Esophagus squamous epithelium (tissue), 5 donors: ENCODE measurements around the gene NOM1. TPM values are rescaled to one million over a fixed set of nuclear protein-coding genes. Genes with fewer than 3 reads are reported as not detected.
"Not testable (repeated sequence)": the region's sequence is repeated elsewhere in the genome, so short reads cannot be mapped to it uniquely, and the experiment has no call there.

Source experiments
- DNase-seq: peaks from one replicate; lab custom pipeline; 2025; lab: John Stamatoyannopoulos, UW
- H3K27ac ChIP-seq, 4 donors: fragments of 200-600 bp; sonication (generic); one replicate each; pipeline ENCODE4 v1.5.1; 2016 to 2019; ENCODE audit warnings: mild to moderate bottlenecking in 1 of 4
- H3K27me3 ChIP-seq, 4 donors: fragments of 200-600 bp; sonication (generic); 1 replicate in 3 of 4; 2 replicates in 1 of 4; pipeline versions ENCODE4 v1.5.1 to v1.6.0; 2017 to 2021; ENCODE audit warnings: antibody characterized with exemption in 1 of 4
- H3K36me3 ChIP-seq, 3 donors: fragments of 200-600 bp; sonication (generic); one replicate each; pipeline ENCODE4 v1.5.1; 2016 to 2019
- H3K4me1 ChIP-seq, 3 donors: fragments of 200-600 bp; sonication (generic); one replicate each; pipeline ENCODE4 v1.5.1; 2017 to 2019
- H3K4me3 ChIP-seq, 4 donors: fragments of 200-600 bp; sonication (generic); 1 replicate in 3 of 4; 2 replicates in 1 of 4; pipeline ENCODE4 v1.5.1; 2016 to 2019; ENCODE audit warnings: mild to moderate bottlenecking in 2 of 4, moderate library complexity in 1 of 4
- H3K9me3 ChIP-seq, 3 donors: fragments of 200-600 bp; sonication (generic); one replicate each; pipeline ENCODE4 v1.5.1; 2016 to 2019
- CTCF ChIP-seq, 6 experiments: fragments of 450-650 bp in 4 of 6; fragments of 200-600 bp in 2 of 6; sonication (generic) in 2 of 6; IDR thresholded peaks; one replicate each; pipeline ENCODE4 v1.5.1; 2016 to 2019; ENCODE audit warnings: antibody characterized with exemption in 6 of 6, mild to moderate bottlenecking in 4 of 6, moderate library complexity in 4 of 6
- POLR2A ChIP-seq, 4 donors: fragments of 450-650 bp; IDR thresholded peaks; one replicate each; pipeline ENCODE4 v1.6.1; 2017; ENCODE audit warnings: antibody characterized with exemption in 4 of 4, mild to moderate bottlenecking in 4 of 4, moderate library complexity in 3 of 4
- WGBS, 2 donors: methylation state at CpG; one replicate each; pipeline ENCODE4 v1.1.5; 2018; 5-methylcytosine and 5-hydroxymethylcytosine counted together
- intact Hi-C: fragments of 100-400 bp; cut with DNase I; formaldehyde crosslinking; loops from one replicate; pipeline ENCODE4 v1.15.0; 2022
- total RNA-seq, 4 donors: library from RNA; depleted of rRNA; stranded (reverse); fragments of >200 nt; gene quantifications; one replicate each; pipeline ENCODE4 v1.1.0, GENCODE V29; 2016
- donor health status: DM: yes; HTN: yes; CAD: no.

NOM1 gene
- total RNA-seq, 4 donors from 2014 or later, result 4.6 to 26.9 (median 17.8) TPM

DNA sequence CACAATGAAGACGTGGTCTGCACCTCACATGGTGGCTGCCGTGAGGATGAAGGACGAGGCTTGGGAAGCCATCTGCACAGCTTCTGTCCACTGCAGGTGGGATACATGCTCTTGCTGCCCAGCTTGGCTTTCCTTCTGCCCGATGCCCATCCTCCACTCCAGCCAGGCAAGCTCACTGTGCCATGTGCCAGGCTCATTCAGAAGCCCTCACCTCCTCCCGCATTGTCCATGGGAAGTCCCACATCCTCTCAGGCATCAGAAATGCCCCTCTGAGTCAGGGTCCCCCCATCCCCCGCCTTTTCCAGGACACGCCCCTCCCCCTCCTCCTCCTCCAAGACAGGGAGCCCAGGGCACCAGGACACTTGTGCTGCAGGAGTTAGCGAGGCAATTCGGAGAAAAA is 4.6 kb upstream of the NOM1 start:
- TF ChIP-seq POLR2A (IDR thresholded peaks at IDR 0.05), result no peak
- peaks cover 0 to 16% (median 6%) of the 10 kb centered on the region in 3 donors for H3K4me1 ChIP-seq
- WGBS, 2 donors, result 65 to 66% methylated on average over 8 to 9 of the region's 9 CpGs
- H3K36me3 ChIP-seq, result no peaks in the 10 kb centered on the region
- no peak for DNase-seq
- no peak overlapping the region for H3K4me3 ChIP-seq
- no peaks in the 10 kb centered on the region for H3K9me3 ChIP-seq
- peaks cover 0 to 33% (median 0%) of the 10 kb centered on the region in 4 donors for H3K27me3 ChIP-seq
- intact Hi-C loops, result no loop called here
- no peak overlapping the region for H3K27ac ChIP-seq

DNA sequence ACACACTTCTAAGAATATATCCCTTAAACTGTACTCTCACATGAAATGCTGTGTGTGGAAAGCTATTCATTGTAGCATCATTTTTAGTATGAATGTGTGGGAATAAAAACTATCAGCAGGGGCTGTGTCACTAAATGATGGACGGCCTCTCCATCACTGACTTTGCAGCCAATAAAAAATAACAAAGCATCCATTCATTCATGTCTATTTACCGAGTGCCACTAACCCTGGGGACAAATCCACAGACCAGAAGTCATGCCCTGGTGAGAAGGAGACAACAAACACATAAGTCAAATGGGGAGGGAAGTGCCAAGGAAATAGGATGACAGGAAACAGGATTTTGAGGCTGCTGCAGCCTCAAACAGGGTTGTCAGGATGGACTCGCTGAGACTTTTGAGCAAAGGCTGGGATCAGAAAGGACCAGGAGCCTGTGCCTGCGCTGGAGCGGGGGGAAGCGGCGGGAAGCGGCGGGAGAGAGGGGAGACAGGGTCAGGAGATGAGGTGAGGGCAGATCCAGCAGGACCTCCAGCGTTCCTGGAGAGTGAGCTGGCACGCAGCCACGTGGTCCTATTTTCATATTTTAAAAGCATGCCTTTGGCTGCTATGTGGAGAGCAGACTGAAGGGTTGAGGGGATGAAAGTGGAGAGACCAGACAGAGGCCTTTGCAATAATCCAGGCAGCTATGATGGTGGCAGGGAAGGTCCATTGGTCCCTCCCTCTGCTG is 2.2 kb upstream of the NOM1 start:
- Histone ChIP-seq H3K4me3 (no peak overlapping the region), H3K4me1 (peaks cover 17 to 40% (median 22%) of the 10 kb centered on the region in 3 donors), H3K9me3 (no peaks in the 10 kb centered on the region), H3K27ac (no peak overlapping the region), H3K36me3 (peaks cover 0 to 6% (median under 1%) of the 10 kb centered on the region in 3 donors), H3K27me3 (peaks cover 0 to 30% (median 0%) of the 10 kb centered on the region in 4 donors)
- no peak for DNase-seq
- TF ChIP-seq CTCF (IDR thresholded peaks at IDR 0.05), result no peak
- no peak for TF ChIP-seq POLR2A (IDR thresholded peaks at IDR 0.05)
- 52 to 73% methylated on average over 10 to 12 of the region's 12 CpGs for WGBS, 2 donors
- intact Hi-C loops, result no loop called here

- peak overlapping the region in 2 of 4 donors; percentile 63 to 69 for H3K27ac ChIP-seq
- TF ChIP-seq CTCF (IDR thresholded peaks at IDR 0.05) (no peak), POLR2A (IDR thresholded peaks at IDR 0.05) (no peak)
- WGBS, 2 donors, result 83 to 86% methylated on average over 12 of the region's 12 CpGs
- H3K4me1 ChIP-seq, result peaks cover 17 to 40% (median 22%) of the 10 kb centered on the region in 3 donors
- DNase-seq, result no peak
- H3K27me3 ChIP-seq, result peaks cover 0 to 19% (median 0%) of the 10 kb centered on the region in 4 donors
- peak overlapping the region in 3 of 4 donors; percentile 78 to 99 (median 83) for H3K4me3 ChIP-seq
- intact Hi-C loops, result no loop called here
- no peaks in the 10 kb centered on the region for H3K9me3 ChIP-seq
- peaks cover 0 to 17% (median 8%) of the 10 kb centered on the region in 3 donors for H3K36me3 ChIP-seq
Measured at GRCh38 chr7:156948361-156948760, 1.2 kb upstream of the NOM1 start.

DNA sequence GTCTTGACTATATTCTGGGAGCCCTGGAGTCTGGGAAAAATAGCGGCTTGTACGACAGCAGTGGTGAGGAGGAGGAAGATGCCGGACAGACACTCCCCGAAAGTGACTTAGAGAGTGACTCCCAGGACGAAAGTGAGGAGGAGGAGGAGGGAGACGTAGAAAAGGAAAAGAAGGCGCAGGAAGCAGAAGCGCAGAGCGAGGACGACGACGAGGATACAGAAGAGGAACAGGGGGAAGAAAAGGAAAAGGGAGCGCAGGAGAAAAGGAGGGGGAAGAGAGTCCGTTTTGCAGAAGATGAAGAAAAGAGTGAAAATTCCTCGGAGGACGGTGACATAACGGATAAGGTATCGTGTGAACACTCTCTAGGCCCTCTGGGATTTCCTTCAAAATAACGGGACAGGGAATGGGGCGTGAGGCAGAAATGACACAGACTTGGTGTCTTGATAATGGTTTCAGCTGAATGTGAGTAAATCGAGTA is 908 bp downstream of the NOM1 start:
- peak overlapping the region; percentile 78 to 99 (median 90) for H3K4me3 ChIP-seq
- TF ChIP-seq POLR2A (IDR thresholded peaks at IDR 0.05), result no peak
- TF ChIP-seq CTCF (IDR thresholded peaks at IDR 0.05), result no peak
- 1 to 2% methylated on average over 21 of the region's 21 CpGs for WGBS, 2 donors

DNA sequence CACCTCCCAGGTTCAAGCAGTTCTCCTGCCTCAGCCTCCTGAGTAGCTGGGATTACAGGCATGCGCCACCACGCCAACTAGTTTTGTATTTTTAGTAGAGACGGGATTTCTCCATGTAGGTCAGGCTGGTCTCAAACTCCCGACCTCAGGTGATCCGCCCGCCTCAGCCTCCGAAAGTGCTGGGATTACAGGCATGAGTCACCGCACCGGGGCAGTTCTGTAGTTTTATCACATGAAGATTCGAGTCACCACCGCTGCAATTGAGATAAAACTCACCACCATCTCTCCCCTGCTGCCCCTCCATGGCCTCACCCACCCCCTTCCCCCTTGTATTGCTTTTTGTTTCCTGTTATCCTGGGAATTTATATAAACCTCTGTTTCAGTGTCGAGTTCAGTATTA is 3.7 kb downstream of the NOM1 start:
- not testable (repeated sequence) for H3K4me3 ChIP-seq, H3K9me3 ChIP-seq, H3K27ac ChIP-seq, DNase-seq, H3K27me3 ChIP-seq
- Histone ChIP-seq H3K36me3 (peaks cover 22 to 65% (median 26%) of the 10 kb centered on the region in 3 donors), H3K4me1 (peaks cover 17 to 35% (median 22%) of the 10 kb centered on the region in 3 donors)
- 57 to 60% methylated on average over 10 to 12 of the region's 12 CpGs for WGBS, 2 donors
- intact Hi-C loops, result loop anchor here (10.0 kb wide), 2 partner anchors 192 to 312 kb away; no protein-coding TSS in a partner anchor

More for the DNA sequence above, 908 bp downstream of the NOM1 start:
- Histone ChIP-seq H3K27me3 (no peaks in the 10 kb centered on the region), H3K4me1 (peaks cover 17 to 35% (median 22%) of the 10 kb centered on the region in 3 donors), H3K27ac (peak overlapping the region in 3 of 4 donors; percentile 74 to 84 (median 77)), H3K36me3 (peaks cover 15 to 37% (median 24%) of the 10 kb centered on the region in 3 donors), H3K9me3 (no peaks in the 10 kb centered on the region)
- no peak for DNase-seq
- intact Hi-C loops, result loop anchor here (10.0 kb wide), 2 partner anchors 194 to 314 kb away; no protein-coding TSS in a partner anchor

DNA sequence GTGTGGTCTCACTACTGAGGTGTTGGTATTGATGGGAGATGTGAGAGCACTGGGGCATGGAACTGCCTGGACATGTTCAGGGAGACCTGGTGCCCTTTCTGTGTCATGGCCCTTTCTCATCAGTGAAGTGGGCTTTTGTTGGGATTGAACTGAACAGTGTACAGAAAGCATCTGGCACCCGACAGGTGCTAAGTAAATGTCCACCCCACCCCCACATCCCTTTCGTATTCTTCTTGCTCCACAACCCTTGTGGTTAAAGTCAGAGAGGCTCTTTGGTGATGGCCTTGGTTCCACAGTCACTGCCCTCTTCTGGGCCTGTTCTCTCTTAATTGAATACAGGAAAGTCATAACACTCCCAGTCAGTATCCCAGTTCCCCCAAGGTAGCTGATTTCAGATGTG is 5.4 kb downstream of the NOM1 start:
- WGBS, 2 donors, result 92% methylated on average over 2 of the region's 2 CpGs; no CpG with 5 or more reads in 1 of the 2 donors
- H3K4me1 ChIP-seq, result peaks cover 15 to 26% (median 17%) of the 10 kb centered on the region in 3 donors
- intact Hi-C loops, result loop anchor here (10.0 kb wide), 2 partner anchors 190 to 310 kb away; no protein-coding TSS in a partner anchor
- H3K27me3 ChIP-seq, result no peaks in the 10 kb centered on the region
- TF ChIP-seq POLR2A (IDR thresholded peaks at IDR 0.05) (no peak), CTCF (IDR thresholded peaks at IDR 0.05) (no peak)
- no peak overlapping the region for H3K4me3 ChIP-seq
- no peak overlapping the region for H3K27ac ChIP-seq
- H3K9me3 ChIP-seq, result no peaks in the 10 kb centered on the region
- H3K36me3 ChIP-seq, result peaks cover 26 to 82% (median 26%) of the 10 kb centered on the region in 3 donors
- DNase-seq, result no peak
